ENCODE results near the gene ZMYND19.

The ZMYND19 gene

GRCh38 chr9:137620048-137620405 is 29.7 kb upstream of the ZMYND19 start (continued):
- TF ChIP-seq PRDM6 (tag by site-specific recombination; IDR thresholded peaks at IDR 0.05) (no peak), ZBTB8A (tag by site-specific recombination; IDR thresholded peaks at IDR 0.05) (no peak), ZBTB48 (tag by site-specific recombination; IDR thresholded peaks at IDR 0.05) (no peak)

GRCh38 chr9:137619240-137620047 is 29.1 kb upstream of the ZMYND19 start:
- TF ChIP-seq PRDM10 (tag by site-specific recombination; IDR thresholded peaks at IDR 0.05) (peak; percentile 84), KLF8 (tag by site-specific recombination; IDR thresholded peaks at IDR 0.05) (peak; percentile 20; the same call in 1 of the 2 replicates), ZEB2 (tag by site-specific recombination; IDR thresholded peaks at IDR 0.05) (peak; percentile 42; the same call in 1 of the 2 replicates), ZNF335 (tag by site-specific recombination; conservative IDR thresholded peaks at IDR 0.05) (peak; percentile 44), ATF2 (tag by site-specific recombination; IDR thresholded peaks at IDR 0.05; ENCODE audit: low read depth) (no peak), ZSCAN23 (tag by site-specific recombination; IDR thresholded peaks at IDR 0.05) (no peak), ZBTB20 (tag by site-specific recombination; IDR thresholded peaks at IDR 0.05) (peak; percentile 17; the same call in 1 of the 2 replicates), SP2 (tag by site-specific recombination; IDR thresholded peaks at IDR 0.05) (peak; percentile 42; the same call in 1 of the 2 replicates), ZBTB44 (tag by site-specific recombination; IDR thresholded peaks at IDR 0.05) (no peak), ZBTB17 (tag by site-specific recombination; IDR thresholded peaks at IDR 0.05) (peak; percentile 79), ZBTB26 (tag by site-specific recombination; optimal IDR thresholded peaks at IDR 0.05) (peak; percentile 31), ZNF776 (tag by site-specific recombination; IDR thresholded peaks at IDR 0.05; ENCODE audit: borderline replicate concordance) (no peak), PRDM6 (tag by site-specific recombination; IDR thresholded peaks at IDR 0.05) (no peak), PATZ1 (tag by site-specific recombination; IDR thresholded peaks at IDR 0.05) (peak; percentile 29)
- H3K36me3 ChIP-seq (ENCODE audit: control insufficient read depth in 2 of 2, insufficient read depth in 1 of 2, low read length in 2 of 2), result peaks cover 0 to 36% of the 10 kb centered on the region in 2 experiments; a peak in 2 of 3 replicates
- peak overlapping the region; percentile 77 for H3K27ac ChIP-seq (ENCODE audit: extremely low read depth, low read depth, low read length)
- H3K4me3 ChIP-seq (ENCODE audit: low read depth, low read length), result peak overlapping the region; percentile 60
- ChIA-PET CTCF (interaction anchor here (0.6 to 2.1 kb wide), 10 partner anchors 10 to 197 kb away, joined by 3 to 7 read pairs (median 4); partner anchors contain the start of genes DPH7 and EXD3), POLR2A (interaction anchor here (0.6 to 1.9 kb wide), 12 partner anchors 9 to 243 kb away, joined by 3 to 24 read pairs (median 5); partner anchors contain the start of genes ARRDC1 and ZMYND19)
- no peaks in the 10 kb centered on the region for H3K4me1 ChIP-seq (ENCODE audit: control insufficient read depth, insufficient read depth, low read length)
- no peaks in the 10 kb centered on the region for H3K9me3 ChIP-seq (ENCODE audit: control insufficient read depth, insufficient read depth, low read depth, low read length)

All from HEK293 (cell line).